ENCODE measurements around the gene APLP1. TPM values are rescaled to one million over a fixed set of nuclear protein-coding genes. Genes with fewer than 3 reads are reported as not detected.
"Not testable (repeated sequence)": the region's sequence is repeated elsewhere in the genome, so short reads cannot be mapped to it uniquely, and the experiment has no call there.

Gene APLP1
- polyA plus RNA-seq (ENCODE audit: insufficient read length in 4 of 4) = 10 to 100 TPM; 19.3 to 32.8 (median 28.3) TPM

DNA sequence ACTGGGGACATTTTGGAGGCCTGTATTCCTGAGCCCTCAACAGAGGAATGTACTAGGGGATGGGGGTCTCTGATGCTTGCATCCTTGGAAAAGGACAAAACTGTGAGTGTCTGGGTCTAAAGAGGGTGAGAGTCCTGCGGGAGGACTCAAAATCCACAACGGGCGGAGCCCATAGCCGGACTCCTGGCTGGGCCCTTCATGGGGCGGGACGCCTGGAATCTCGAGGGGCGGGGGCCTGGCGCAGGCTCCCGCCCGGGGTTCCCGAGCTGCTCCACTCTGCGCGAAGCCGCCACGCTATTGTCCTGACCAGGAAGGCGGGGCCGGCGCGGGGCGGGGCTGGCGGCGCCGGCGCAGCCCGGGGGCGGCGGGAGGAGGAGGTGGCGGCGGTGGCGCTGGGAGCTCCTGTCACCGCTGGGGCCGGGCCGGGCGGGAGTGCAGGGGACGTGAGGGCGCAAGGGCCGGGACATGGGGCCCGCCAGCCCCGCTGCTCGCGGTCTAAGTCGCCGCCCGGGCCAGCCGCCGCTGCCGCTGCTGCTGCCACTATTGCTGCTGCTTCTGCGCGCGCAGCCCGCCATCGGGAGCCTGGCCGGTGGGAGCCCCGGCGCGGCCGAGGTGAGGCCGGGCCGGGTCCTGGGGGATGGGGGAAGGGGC lies at the start of gene APLP1:
TSS of gene APLP1 (plus strand) at position 403 of the 651 bp plus-strand sequence. CDS start at position 466, 63 bp downstream.
- no peak for DNase-seq (ENCODE audit: low read depth in 4 of 4, low spot score in 2 of 4)

GRCh38 chr19:35822579-35822978 lies 45.8 kb upstream of the APLP1 start:
- no peak for DNase-seq (ENCODE audit: low read depth in 4 of 4, low spot score in 2 of 4)

DNA sequence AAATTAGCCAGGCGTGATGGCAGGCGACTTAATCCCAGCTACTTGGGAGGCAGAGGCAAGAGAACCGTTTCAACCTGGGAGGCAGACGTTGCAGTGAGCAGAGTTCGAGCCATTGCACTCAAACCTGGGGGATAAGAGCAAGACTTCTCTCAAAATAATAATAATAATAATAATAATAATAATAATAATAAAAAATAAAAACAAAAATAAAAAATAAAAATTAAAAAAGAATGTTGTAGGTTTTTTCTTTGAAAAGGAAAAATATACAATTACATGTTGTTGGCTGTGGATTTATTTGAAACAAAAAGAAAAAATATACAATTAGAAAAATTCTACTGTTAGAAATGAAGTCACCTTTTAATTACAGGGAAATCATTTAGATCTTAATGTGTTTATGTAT lies 44.2 kb upstream of the APLP1 start:
- DNase-seq (ENCODE audit: low read depth in 4 of 4, low spot score in 2 of 4) = no peak

DNA sequence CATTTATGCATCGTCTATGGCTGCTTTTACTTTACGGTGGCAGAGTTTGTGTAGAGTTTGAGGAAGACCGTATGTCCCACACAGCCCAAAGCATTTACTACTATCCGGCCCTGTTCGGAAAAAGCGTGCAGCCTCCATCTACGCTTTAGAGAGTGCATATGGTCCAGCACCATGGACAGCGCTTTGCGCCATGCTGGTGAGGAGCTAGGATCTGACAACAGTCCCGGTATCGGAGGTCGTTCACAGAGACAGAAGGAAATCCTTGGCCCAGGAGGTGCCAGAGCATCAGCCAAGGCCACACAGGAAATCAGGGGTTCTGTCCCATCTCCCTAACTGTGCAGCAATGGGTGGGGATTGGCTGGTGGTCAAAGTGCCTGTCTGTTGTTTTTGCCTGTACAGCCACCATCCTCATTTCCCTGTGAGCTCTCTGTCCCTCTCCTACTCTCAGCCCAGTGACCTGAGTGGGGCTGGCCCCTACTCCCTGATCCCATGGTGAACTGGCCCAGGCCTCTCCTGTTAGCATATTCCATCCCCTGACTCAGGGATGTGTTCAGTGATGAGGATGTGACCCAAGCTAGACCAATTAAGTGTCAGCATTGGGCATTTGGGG lies 39.6 kb upstream of the APLP1 start:
- peak; percentile 56 to 89 (median 72) for DNase-seq (ENCODE audit: low read depth in 4 of 4, low spot score in 2 of 4)

GRCh38 chr19:35830986-35831385 lies 37.4 kb upstream of the APLP1 start:
- no peak for DNase-seq (ENCODE audit: low read depth in 4 of 4, low spot score in 2 of 4)

GRCh38 chr19:35832054-35832453 lies 36.3 kb upstream of the APLP1 start:
- no peak for DNase-seq (ENCODE audit: low read depth in 4 of 4, low spot score in 2 of 4)

DNA sequence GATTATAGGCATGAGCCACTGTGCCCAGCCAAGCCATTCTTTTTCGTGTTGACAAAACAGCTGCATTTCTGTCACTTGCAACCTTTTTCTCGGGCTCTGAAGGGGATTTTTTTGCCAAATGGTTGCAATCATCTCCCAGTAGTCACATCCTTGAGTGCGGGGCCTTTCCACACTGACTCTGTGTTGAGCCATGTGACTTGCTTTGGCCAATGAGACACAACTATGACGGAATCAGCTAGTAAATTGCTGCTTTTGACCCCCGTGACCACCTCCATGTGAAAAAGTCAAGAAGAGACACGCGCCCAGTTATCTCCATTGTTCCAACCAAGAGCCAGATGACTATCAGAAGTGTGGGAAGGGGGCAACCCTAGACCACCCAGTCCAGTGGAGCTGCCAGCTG lies 34.4 kb upstream of the APLP1 start:
- no peak for DNase-seq (ENCODE audit: low read depth in 4 of 4, low spot score in 2 of 4)

GRCh38 chr19:35836096-35836495 lies 32.3 kb upstream of the APLP1 start:
- not testable (repeated sequence) for DNase-seq (ENCODE audit: low read depth in 4 of 4, low spot score in 2 of 4)

DNA sequence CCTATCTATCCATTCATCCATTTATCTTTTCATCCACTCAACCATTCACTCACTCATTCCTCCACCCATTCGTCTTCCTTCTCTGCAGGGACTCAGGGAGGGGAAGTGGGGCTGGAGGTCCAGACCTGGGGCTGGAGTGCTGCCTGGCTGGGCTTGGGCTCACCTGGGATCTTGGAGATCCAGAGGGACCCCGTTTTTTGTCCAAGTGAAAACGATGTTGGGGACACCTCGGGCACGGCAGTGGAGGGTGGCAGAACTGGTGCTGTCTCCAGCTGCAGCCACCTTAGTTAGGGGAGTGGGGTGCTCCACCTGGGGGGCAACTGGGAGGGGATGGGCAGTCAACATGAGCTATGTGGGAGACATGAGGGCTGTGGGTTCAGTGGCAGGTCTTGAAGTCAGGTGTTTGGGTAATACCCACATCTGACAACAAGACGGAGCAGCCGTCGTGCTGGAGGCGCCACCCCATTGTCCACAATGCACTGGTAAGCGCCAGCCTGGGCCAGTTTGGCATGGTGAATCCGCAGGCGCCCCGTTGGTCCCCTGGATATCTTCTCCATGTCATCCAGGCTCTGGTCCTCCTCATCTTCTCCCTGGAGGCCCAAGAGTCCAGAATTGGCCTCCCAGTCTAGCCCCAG lies 26.3 kb upstream of the APLP1 start:
- no peak for DNase-seq (ENCODE audit: low read depth in 4 of 4, low spot score in 2 of 4)

DNA sequence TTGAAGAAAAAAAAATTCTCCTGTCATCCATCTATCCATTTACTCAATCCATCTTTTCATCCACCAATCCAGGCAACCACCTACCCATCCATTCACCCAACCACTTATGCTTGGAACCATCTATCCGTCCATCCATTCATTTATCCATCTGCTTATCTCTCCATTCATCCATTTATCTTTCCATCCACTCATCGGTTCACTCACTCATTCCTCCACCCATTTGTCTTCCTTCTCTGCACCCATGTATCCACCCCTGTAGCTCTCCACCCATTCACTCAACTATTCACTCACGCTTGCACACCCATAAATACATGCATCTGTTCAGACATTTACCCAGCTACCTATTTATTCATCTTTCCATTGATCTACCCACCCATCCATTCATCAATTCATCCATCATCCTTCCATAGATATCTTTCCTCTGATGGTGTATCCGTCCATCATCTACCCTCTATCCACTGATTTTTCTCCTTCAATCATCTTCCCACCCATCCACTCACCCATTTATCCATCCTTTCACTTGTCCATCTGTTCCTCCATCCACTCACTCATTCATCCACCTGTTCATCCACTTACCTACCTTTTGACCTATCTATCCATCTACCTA lies 25.6 kb upstream of the APLP1 start:
- no peak for DNase-seq (ENCODE audit: low read depth in 4 of 4, low spot score in 2 of 4)

DNA sequence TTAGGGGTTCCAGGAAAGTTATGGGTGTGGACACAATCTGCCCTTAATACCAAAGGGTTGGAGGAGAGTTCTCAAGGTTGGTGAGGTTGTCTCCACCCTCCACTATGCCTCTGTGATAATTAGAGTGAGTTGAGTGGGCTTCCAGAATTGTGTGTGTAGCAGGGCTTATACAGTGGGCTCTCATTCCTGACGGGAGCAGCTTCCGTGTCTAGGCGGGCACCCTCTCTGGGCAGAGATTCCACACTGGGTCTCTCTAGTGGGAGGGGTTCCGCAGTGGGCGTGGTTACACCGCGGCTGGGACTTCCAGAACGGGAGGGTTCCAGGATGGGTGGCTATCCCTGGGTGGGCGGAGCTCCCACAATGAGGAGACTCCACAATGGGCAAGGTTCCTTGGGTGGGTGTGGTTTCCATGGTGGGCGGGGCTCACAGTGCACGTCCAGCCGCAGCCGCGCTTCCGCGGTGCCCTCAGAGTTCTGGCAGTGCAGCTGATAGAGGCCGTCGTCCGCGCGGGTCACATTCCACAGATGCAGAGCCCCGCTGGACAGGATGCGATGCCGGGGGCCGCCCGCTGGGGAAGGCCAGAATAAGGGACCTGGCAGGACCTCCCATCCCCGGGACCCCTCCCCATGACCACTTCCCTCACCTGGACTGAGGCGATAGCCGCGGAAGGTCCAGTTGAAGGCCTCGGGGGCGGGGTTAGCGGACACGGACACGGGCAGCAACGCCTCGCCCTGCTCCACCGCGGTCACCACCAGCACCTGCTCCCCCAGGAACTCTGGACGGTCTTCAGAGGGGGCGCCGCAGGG lies 24.5 kb upstream of the APLP1 start:
- no peak for DNase-seq (ENCODE audit: low read depth in 4 of 4, low spot score in 2 of 4)

GRCh38 chr19:35844482-35845214 lies 23.7 kb upstream of the APLP1 start:
- no peak for DNase-seq (ENCODE audit: low read depth in 4 of 4, low spot score in 2 of 4)

- DNase-seq (ENCODE audit: low read depth in 4 of 4, low spot score in 2 of 4) = no peak
These were observed 22.9 kb upstream of the APLP1 start for GRCh38 chr19:35845215-35846037.

DNA sequence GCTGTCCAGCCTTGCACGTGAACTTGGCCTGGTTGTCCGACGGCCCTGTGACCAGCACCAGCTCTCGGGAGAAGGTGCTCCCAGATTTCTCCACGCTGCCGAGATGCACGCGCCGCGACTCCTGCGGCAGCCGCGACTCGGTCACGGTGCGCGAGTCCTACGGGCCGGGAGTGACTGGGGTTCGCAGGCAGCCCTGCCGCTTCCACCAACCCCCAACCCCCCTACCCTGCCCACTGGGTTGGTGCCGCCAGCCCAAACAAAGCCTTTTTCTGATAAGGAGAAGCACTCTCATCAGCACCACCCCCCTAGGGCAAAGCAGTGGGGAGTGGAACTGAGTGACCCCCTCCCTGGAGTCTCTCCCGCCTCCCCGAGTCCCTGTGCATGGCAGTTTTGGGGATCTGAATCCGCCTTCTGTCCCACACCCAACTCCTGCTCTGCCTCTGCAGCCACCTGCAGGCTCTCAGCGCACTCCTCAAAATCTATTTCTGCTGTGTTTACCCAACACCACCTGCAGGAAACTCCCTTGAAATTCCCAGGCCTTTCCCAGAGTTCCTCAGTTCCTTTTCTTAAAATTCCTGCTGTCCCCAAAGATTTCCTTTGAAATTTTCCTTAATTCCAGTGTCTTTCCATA lies 22.2 kb upstream of the APLP1 start:
- DNase-seq (ENCODE audit: low read depth in 4 of 4, low spot score in 2 of 4) = no peak

DNA sequence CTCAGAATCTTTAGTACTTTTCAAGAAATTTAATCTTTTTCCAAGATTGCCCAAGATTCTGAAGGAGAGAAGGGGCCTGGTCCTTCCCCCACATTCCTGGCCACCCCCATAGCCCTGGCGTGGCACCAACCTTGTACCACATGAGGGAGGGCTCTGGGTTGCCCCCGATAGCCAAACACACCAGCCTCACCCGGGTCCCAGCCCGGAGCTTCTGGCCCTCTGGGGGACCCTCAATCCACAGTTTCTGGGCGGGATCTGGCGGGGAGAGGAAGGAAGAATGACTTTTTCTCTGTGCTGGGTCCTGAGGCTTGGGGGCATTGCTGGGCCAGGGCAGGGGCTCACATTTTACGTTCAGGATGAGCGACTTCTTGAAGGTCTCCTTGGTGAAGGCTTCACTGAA lies 20.5 kb upstream of the APLP1 start:
- no peak for DNase-seq (ENCODE audit: low read depth in 4 of 4, low spot score in 2 of 4)

GRCh38 chr19:35848486-35848885 lies 19.9 kb upstream of the APLP1 start:
- DNase-seq (ENCODE audit: low read depth in 4 of 4, low spot score in 2 of 4) = no peak

GRCh38 chr19:35848919-35849505 lies 19.4 kb upstream of the APLP1 start:
- DNase-seq (ENCODE audit: low read depth in 4 of 4, low spot score in 2 of 4) = no peak

Data from left renal cortex interstitium (tissue), 4 donors.